Natural killer cell (primary cell): ENCODE data around the gene LGI4. TPM values are rescaled to one million over a fixed set of nuclear protein-coding genes. Genes with fewer than 3 reads are reported as not detected.

ENCODE experiments used
- ATAC-seq, 3 donors: fragments of 150-1000 bp in 2 of 3; fragments of 200-7000 bp in 1 of 3; cut with Tn5 transposase; 1 replicate in 1 of 3; 2 replicates in 2 of 3; pipeline ENCODE4 v1.10.0; 2021; ENCODE audit warnings: mild to moderate bottlenecking in 2 of 3, moderate library complexity in 2 of 3
- DNase-seq, 2 donors: peaks; one replicate each; pipeline versions ENCODE4 v3.0.0 to v3.0.0-alpha.2; 2013 to 2021; ENCODE audit warnings: mixed read lengths in 1 of 2
- H3K27ac ChIP-seq: one replicate; pipeline ENCODE4 v1.5.1; 2013; ENCODE audit warnings: mild to moderate bottlenecking, low read length
- H3K27me3 ChIP-seq: one replicate; pipeline ENCODE4 v1.6.1; 2013; ENCODE audit warnings: low read length; ENCODE audit not compliant: control insufficient read depth, insufficient read depth
- H3K36me3 ChIP-seq: one replicate; pipeline ENCODE4 v1.6.1; 2013; ENCODE audit warnings: low read length; ENCODE audit not compliant: control insufficient read depth, insufficient read depth
- H3K4me1 ChIP-seq: one replicate; pipeline ENCODE4 v1.6.1; 2013; ENCODE audit warnings: low read length; ENCODE audit not compliant: control insufficient read depth, insufficient read depth
- H3K4me3 ChIP-seq: one replicate; pipeline ENCODE4 v1.5.1; 2013; ENCODE audit warnings: low read length
- H3K9me3 ChIP-seq: one replicate; pipeline ENCODE4 v1.6.1; 2013; ENCODE audit warnings: low read length; ENCODE audit not compliant: control insufficient read depth, insufficient read depth
- H3K27ac Mint-ChIP-seq, 2 donors: one replicate each; pipeline ENCODE4 v1.8.0; 2022; ENCODE audit warnings: mild to moderate bottlenecking in 2 of 2, mixed read lengths in 2 of 2, moderate library complexity in 1 of 2
- H3K27me3 Mint-ChIP-seq, 2 donors: one replicate each; pipeline ENCODE4 v1.8.0; 2022; ENCODE audit warnings: low read depth in 2 of 2, mixed read lengths in 2 of 2
- H3K36me3 Mint-ChIP-seq: one replicate; pipeline ENCODE4 v1.8.0; 2022; ENCODE audit warnings: mixed read lengths
- H3K4me1 Mint-ChIP-seq, 2 donors: one replicate each; pipeline ENCODE4 v1.8.0; 2022; ENCODE audit warnings: mixed read lengths in 2 of 2
- H3K4me3 Mint-ChIP-seq: one replicate; pipeline ENCODE4 v1.8.0; 2022; ENCODE audit warnings: mild to moderate bottlenecking, moderate library complexity, mixed read lengths
- H3K9me3 Mint-ChIP-seq, 2 donors: one replicate each; pipeline ENCODE4 v1.8.0; 2022; ENCODE audit warnings: mixed read lengths in 2 of 2
- WGBS: methylation state at CpG from one replicate; pipeline ENCODE4 v1.1.7; 2013; ENCODE audit warnings: missing lambda C conversion rate; ENCODE audit not compliant: insufficient coverage; 5-methylcytosine and 5-hydroxymethylcytosine counted together
- intact Hi-C: fragments of 100-400 bp; cut with micrococcal nuclease; formaldehyde crosslinking; loops from one replicate; pipeline ENCODE4 v1.14.2; 2022
- total RNA-seq, 4 donors: library from RNA; stranded (reverse); fragments of 120-200 nt in 1 of 4; gene quantifications; one replicate each; pipeline versions ENCODE4 v1.2.3 to v1.2.4, GENCODE V29; 2013 to 2022
- TF ChIP-seq, protein P1 (sequence below): fragments of 200-600 bp; IDR thresholded peaks from one replicate; pipeline ENCODE4 v1.8.0; 2022; ENCODE audit warnings: antibody characterized with exemption

Gene LGI4
- total RNA-seq, 3 donors from 2014 or later (not counting 1 experiment from before 2014, with no cell fraction given): 0.49 to 0.72 TPM; not detected in 1

DNA sequence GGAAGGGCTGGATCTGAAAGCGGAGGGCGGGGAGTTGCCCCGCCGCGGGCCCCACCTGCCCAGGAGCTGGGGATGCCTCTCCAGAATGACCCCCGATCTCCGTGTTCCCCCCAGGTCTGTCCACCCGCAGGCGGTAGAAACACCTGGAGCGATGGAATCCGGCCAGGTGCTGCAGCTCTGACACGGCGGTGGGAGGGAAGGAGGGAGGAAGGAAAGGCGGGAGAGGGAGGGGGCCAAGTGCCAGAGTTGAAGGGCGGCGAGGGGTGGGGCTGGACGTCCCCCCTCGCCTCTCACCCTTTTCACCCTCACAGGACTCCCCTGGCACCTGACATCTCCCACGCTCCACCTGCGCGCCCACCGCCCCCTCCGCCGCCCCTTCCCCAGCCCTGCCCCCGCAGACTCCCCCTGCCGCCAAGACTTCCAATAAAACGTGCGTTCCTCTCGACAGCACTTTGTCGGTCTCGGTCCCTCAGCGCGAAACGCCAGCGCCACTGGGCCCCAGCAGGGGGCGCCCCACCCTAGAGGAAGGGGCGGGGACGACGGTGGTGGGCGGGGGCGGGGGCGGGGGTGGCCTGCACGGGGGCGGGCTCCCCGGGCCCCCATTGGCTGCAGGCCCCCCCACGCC lies 7.9 kb upstream of the LGI4 start:
- Mint-ChIP-seq H3K4me3 (peak overlapping the region; percentile 81), H3K4me1 (peaks cover 22 to 44% of the 10 kb centered on the region in 2 donors), H3K27ac (peak overlapping the region in 1 of 2 donors; percentile 80), H3K36me3 (no peaks in the 10 kb centered on the region), H3K27me3 (peaks cover 0 to 17% of the 10 kb centered on the region in 2 donors), H3K9me3 (no peaks in the 10 kb centered on the region)
- TF ChIP-seq, protein P1, sequence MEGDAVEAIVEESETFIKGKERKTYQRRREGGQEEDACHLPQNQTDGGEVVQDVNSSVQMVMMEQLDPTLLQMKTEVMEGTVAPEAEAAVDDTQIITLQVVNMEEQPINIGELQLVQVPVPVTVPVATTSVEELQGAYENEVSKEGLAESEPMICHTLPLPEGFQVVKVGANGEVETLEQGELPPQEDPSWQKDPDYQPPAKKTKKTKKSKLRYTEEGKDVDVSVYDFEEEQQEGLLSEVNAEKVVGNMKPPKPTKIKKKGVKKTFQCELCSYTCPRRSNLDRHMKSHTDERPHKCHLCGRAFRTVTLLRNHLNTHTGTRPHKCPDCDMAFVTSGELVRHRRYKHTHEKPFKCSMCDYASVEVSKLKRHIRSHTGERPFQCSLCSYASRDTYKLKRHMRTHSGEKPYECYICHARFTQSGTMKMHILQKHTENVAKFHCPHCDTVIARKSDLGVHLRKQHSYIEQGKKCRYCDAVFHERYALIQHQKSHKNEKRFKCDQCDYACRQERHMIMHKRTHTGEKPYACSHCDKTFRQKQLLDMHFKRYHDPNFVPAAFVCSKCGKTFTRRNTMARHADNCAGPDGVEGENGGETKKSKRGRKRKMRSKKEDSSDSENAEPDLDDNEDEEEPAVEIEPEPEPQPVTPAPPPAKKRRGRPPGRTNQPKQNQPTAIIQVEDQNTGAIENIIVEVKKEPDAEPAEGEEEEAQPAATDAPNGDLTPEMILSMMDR: peak; percentile 73
- Histone ChIP-seq H3K36me3 (no peaks in the 10 kb centered on the region), H3K27me3 (peaks cover 11% of the 10 kb centered on the region), H3K4me1 (peaks cover 46% of the 10 kb centered on the region), H3K4me3 (peak overlapping the region; percentile 43), H3K9me3 (no peaks in the 10 kb centered on the region), H3K27ac (no peak overlapping the region)
- peak; percentile 50 to 64 (median 54) for ATAC-seq
- intact Hi-C loops: loop anchor here (1.0 to 5.0 kb wide), 3 partner anchors 70 to 170 kb away; no protein-coding TSS in a partner anchor
- WGBS: 2% methylated on average over 16 of the region's 46 CpGs
- peak; percentile 72 to 86 for DNase-seq

GRCh38 chr19:35141837-35142605 lies 7.2 kb upstream of the LGI4 start:
- Mint-ChIP-seq H3K4me3 (peak overlapping the region; percentile 76), H3K9me3 (no peaks in the 10 kb centered on the region), H3K27ac (peak overlapping the region; percentile 50 to 80), H3K27me3 (peaks cover 0 to 22% of the 10 kb centered on the region in 2 donors), H3K4me1 (peaks cover 22 to 49% of the 10 kb centered on the region in 2 donors), H3K36me3 (no peaks in the 10 kb centered on the region)
- Histone ChIP-seq H3K4me1 (peaks cover 46% of the 10 kb centered on the region), H3K4me3 (peak overlapping the region; percentile 32), H3K27ac (no peak overlapping the region), H3K27me3 (peaks cover 11% of the 10 kb centered on the region), H3K9me3 (no peaks in the 10 kb centered on the region), H3K36me3 (no peaks in the 10 kb centered on the region)
- TF ChIP-seq, protein P1: no peak
- intact Hi-C loops: loop anchor here (5.0 kb wide), 2 partner anchors 70 to 170 kb away; no protein-coding TSS in a partner anchor
- no peak for ATAC-seq
- peak in 1 of 2 donors; percentile 59 for DNase-seq
- WGBS: 14% methylated on average over 19 of the region's 21 CpGs

- H3K4me3 Mint-ChIP-seq: peak overlapping the region; percentile 76
- DNase-seq (peak; percentile 84 to 94), ATAC-seq (peak; percentile 84 to 95 (median 86))
- peaks cover 22 to 50% of the 10 kb centered on the region in 2 donors for H3K4me1 Mint-ChIP-seq
- H3K9me3 Mint-ChIP-seq: no peaks in the 10 kb centered on the region
- intact Hi-C loops: loop anchor here (5.0 kb wide), 2 partner anchors 71 to 169 kb away; no protein-coding TSS in a partner anchor
- peak overlapping the region; percentile 50 to 80 for H3K27ac Mint-ChIP-seq
- H3K4me1 ChIP-seq: peaks cover 46% of the 10 kb centered on the region
- H3K9me3 ChIP-seq: no peaks in the 10 kb centered on the region
- peak overlapping the region; percentile 32 for H3K4me3 ChIP-seq
- peaks cover 0 to 23% of the 10 kb centered on the region in 2 donors for H3K27me3 Mint-ChIP-seq
- no peaks in the 10 kb centered on the region for H3K36me3 Mint-ChIP-seq
- H3K27ac ChIP-seq: no peak overlapping the region
- WGBS: 1% methylated on average over 41 of the region's 48 CpGs
- peaks cover 11% of the 10 kb centered on the region for H3K27me3 ChIP-seq
- TF ChIP-seq, protein P1: no peak
- no peaks in the 10 kb centered on the region for H3K36me3 ChIP-seq
Measured at GRCh38 chr19:35140962-35141836, 6.3 kb upstream of the LGI4 start.
